ENCODE measurements around the gene FOXC1. TPM values are rescaled to one million over a fixed set of nuclear protein-coding genes. Genes with fewer than 3 reads are reported as not detected.

Gene FOXC1
- total RNA-seq, 1 donor from 2014 or later: 4.9 TPM

GRCh38 chr6:1636971-1637871 lies 27.5 kb downstream of the FOXC1 start:
- TF ChIP-seq, protein P1, sequence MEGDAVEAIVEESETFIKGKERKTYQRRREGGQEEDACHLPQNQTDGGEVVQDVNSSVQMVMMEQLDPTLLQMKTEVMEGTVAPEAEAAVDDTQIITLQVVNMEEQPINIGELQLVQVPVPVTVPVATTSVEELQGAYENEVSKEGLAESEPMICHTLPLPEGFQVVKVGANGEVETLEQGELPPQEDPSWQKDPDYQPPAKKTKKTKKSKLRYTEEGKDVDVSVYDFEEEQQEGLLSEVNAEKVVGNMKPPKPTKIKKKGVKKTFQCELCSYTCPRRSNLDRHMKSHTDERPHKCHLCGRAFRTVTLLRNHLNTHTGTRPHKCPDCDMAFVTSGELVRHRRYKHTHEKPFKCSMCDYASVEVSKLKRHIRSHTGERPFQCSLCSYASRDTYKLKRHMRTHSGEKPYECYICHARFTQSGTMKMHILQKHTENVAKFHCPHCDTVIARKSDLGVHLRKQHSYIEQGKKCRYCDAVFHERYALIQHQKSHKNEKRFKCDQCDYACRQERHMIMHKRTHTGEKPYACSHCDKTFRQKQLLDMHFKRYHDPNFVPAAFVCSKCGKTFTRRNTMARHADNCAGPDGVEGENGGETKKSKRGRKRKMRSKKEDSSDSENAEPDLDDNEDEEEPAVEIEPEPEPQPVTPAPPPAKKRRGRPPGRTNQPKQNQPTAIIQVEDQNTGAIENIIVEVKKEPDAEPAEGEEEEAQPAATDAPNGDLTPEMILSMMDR (IDR thresholded peaks at IDR 0.05): no peak
- no peak overlapping the region for H3K4me3 ChIP-seq
- H3K27me3 ChIP-seq: no peaks in the 10 kb centered on the region
- no peaks in the 10 kb centered on the region for H3K36me3 ChIP-seq
- no peaks in the 10 kb centered on the region for H3K4me1 ChIP-seq
- intact Hi-C loops (cut with DNase I): no loop called here
- peak; percentile 45 for ATAC-seq
- no peak overlapping the region for H3K27ac ChIP-seq
- no peaks in the 10 kb centered on the region for H3K9me3 ChIP-seq
- no peak for DNase-seq

DNA sequence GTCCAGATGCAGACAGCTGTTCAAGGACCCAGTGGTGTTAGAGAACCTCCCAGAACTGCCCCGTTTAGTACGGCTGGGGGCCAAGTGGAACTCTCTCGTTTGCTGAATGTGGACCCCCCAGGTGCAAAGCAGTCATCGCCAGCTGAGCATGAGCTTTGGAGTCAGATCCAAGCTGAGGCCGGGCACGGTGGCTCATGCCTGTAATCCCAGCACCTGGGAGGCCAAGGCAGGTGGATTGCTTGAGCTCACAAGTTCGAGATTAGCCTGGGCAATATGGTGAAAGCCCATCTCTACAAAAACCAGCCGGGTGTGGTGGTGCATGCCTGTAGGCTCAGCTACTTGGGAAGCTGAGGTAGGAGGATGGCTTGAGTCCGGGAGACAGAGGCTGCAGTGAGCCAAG lies 29.7 kb downstream of the FOXC1 start:
- DNase-seq: no peak
- TF ChIP-seq, protein P1 (IDR thresholded peaks at IDR 0.05): no peak
- no peak for ATAC-seq
- Histone ChIP-seq H3K27me3 (no peaks in the 10 kb centered on the region), H3K4me3 (no peak overlapping the region), H3K9me3 (no peaks in the 10 kb centered on the region), H3K4me1 (no peaks in the 10 kb centered on the region), H3K27ac (no peak overlapping the region), H3K36me3 (no peaks in the 10 kb centered on the region)
- intact Hi-C loops (cut with DNase I): no loop called here

DNA sequence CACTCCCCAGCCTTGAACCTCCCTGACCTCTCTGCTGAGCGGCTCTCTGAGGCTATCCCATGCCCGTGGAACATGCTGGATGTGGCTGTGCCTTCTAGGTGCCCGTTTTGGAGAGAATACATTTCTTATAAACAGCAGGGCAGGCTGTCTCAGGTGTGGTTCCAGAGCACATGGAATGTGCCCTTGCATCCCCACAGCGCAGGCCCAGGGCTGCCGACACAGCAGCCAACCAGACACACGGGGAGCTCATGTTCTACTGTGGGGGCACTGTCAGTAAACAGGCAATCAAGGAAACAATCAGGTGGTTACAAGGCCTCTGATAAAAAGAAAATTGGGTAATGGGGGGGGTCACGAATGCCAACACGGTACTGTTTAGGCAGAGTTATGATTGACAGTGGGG lies 30.8 kb downstream of the FOXC1 start:
- Histone ChIP-seq H3K36me3 (no peaks in the 10 kb centered on the region), H3K27ac (no peak overlapping the region), H3K4me3 (no peak overlapping the region), H3K4me1 (no peaks in the 10 kb centered on the region), H3K9me3 (no peaks in the 10 kb centered on the region), H3K27me3 (no peaks in the 10 kb centered on the region)
- ATAC-seq: no peak
- no peak for DNase-seq
- intact Hi-C loops (cut with DNase I): no loop called here
- TF ChIP-seq, protein P1 (IDR thresholded peaks at IDR 0.05): no peak

- no peak overlapping the region for H3K4me3 ChIP-seq
- TF ChIP-seq, protein P1 (IDR thresholded peaks at IDR 0.05): no peak
- intact Hi-C loops (cut with DNase I): no loop called here
- H3K4me1 ChIP-seq: no peaks in the 10 kb centered on the region
- no peaks in the 10 kb centered on the region for H3K9me3 ChIP-seq
- DNase-seq: peak; percentile 74
- no peak overlapping the region for H3K27ac ChIP-seq
- no peaks in the 10 kb centered on the region for H3K36me3 ChIP-seq
- ATAC-seq: peak; percentile 87
- no peaks in the 10 kb centered on the region for H3K27me3 ChIP-seq
Observed at GRCh38 chr6:1641343-1641885, 31.7 kb downstream of the FOXC1 start.

DNA sequence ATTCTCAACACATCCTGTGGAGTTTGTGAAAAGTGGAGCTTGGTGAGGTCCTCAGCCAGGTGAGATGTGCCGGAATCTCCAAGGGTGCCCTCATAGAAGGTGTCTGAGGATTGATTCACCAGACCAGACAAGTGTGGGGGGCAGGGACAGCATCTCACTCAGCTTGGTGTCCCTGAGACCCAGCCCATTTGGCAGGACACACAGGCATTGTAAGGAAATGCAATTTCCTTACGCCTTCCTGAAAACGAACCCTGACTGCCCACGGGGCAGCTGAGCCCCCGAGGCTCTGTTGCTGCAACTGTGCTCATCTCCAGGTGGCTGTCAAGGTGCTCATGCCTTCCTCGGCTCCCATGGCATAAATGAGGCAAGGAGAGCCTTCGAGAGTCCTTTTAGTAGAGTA lies 33.4 kb downstream of the FOXC1 start:
- TF ChIP-seq, protein P1 (IDR thresholded peaks at IDR 0.05): no peak
- DNase-seq: no peak
- no peaks in the 10 kb centered on the region for H3K27me3 ChIP-seq
- no peak overlapping the region for H3K4me3 ChIP-seq
- no peaks in the 10 kb centered on the region for H3K36me3 ChIP-seq
- ATAC-seq: no peak
- intact Hi-C loops (cut with DNase I): no loop called here
- H3K27ac ChIP-seq: no peak overlapping the region
- no peaks in the 10 kb centered on the region for H3K9me3 ChIP-seq
- no peaks in the 10 kb centered on the region for H3K4me1 ChIP-seq
